ENCODE data around the gene LYZL6.
"Not testable (repeated sequence)": the region's sequence is repeated elsewhere in the genome, so short reads cannot be mapped to it uniquely, and the experiment has no call there.

LYZL6 gene

GRCh38 chr17:35900708-35901480, 42.6 kb downstream of the LYZL6 start:
- no peak for TF ChIP-seq CTCF (IDR thresholded peaks at IDR 0.05; ENCODE audit: low read length, missing control alignments)
- no peak overlapping the region for H3K4me3 ChIP-seq (replicated peaks; ENCODE audit: low read depth, low read length)
- DNase-seq (ENCODE audit: low read depth): peak; percentile 23

GRCh38 chr17:35900280-35900679, 43.2 kb downstream of the LYZL6 start:
- DNase-seq (ENCODE audit: low read depth): no peak
- TF ChIP-seq CTCF (IDR thresholded peaks at IDR 0.05; ENCODE audit: low read length, missing control alignments): no peak
- H3K4me3 ChIP-seq (replicated peaks; ENCODE audit: low read depth, low read length): no peak overlapping the region

- no peak for TF ChIP-seq CTCF (IDR thresholded peaks at IDR 0.05; ENCODE audit: low read length, missing control alignments)
- H3K4me3 ChIP-seq (replicated peaks; ENCODE audit: low read depth, low read length): no peak overlapping the region
- DNase-seq (ENCODE audit: low read depth): no peak
These were observed 45.0 kb downstream of the LYZL6 start for GRCh38 chr17:35898283-35899070.

- not testable (repeated sequence) for H3K4me3 ChIP-seq (replicated peaks; ENCODE audit: low read depth, low read length); DNase-seq (ENCODE audit: low read depth)
These were observed 45.7 kb downstream of the LYZL6 start for GRCh38 chr17:35897772-35898171.

GRCh38 chr17:35895636-35896587, 47.6 kb downstream of the LYZL6 start:
- TF ChIP-seq CTCF (IDR thresholded peaks at IDR 0.05; ENCODE audit: low read length, missing control alignments): no peak
- peak; percentile 91 for DNase-seq (ENCODE audit: low read depth)
- no peak overlapping the region for H3K4me3 ChIP-seq (replicated peaks; ENCODE audit: low read depth, low read length)

- no peak for TF ChIP-seq CTCF (IDR thresholded peaks at IDR 0.05; ENCODE audit: low read length, missing control alignments)
- no peak for DNase-seq (ENCODE audit: low read depth)
These were observed 49.3 kb downstream of the LYZL6 start for GRCh38 chr17:35894206-35894605.

GRCh38 chr17:35893751-35894150, 49.8 kb downstream of the LYZL6 start:
- no peak overlapping the region for H3K4me3 ChIP-seq (replicated peaks; ENCODE audit: low read depth, low read length)
- DNase-seq (ENCODE audit: low read depth): no peak
- no peak for TF ChIP-seq CTCF (IDR thresholded peaks at IDR 0.05; ENCODE audit: low read length, missing control alignments)

More at GRCh38 chr17:35894206-35894605, 49.3 kb downstream of the LYZL6 start:
- H3K4me3 ChIP-seq (replicated peaks; ENCODE audit: low read depth, low read length): no peak overlapping the region
